ENCODE data around the gene NECAB2. TPM values are rescaled to one million over a fixed set of nuclear protein-coding genes. Genes with fewer than 3 reads are reported as not detected.

NECAB2 gene
- total and polyA plus RNA-seq, 2 of the 8 experiments (the other 6 are each of a cell fraction or from before 2014, with no cell fraction given): 3.6 to 4.2 TPM

DNA sequence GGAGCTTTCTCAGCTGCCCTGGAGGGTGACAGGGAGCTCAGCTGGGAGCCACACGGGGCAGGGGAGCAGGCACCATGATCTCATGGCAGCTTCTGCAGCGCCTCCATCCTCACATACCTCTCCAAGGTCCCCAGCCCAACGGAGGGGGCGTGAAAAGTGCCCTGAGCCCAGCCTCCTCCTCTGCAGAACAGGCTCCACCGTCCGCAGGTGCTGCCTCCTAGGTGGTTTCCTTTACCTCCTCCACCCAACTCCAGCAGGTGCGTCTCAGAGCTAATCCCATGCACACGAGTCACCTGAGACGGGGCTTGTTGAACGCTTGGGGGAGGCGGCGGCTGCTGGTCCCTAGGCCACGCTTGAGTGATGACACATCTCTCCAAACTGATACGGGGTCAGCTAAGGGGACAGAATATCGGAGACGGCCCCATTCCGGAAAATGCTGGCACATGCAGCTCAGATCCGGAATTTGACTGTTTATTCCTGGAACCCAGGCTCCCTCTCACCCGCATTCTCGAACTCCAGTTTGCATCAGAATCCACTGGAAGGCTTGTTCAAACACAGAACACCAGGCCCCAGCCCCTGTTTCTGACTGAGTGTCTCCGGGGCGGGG, 74.9 kb downstream of the NECAB2 start (continued):
- TF ChIP-seq CHD7 (IDR thresholded peaks at IDR 0.05; ENCODE audit: insufficient replicate concordance, low read length): no peak
- no peak for TF ChIP-seq CBX8 (IDR thresholded peaks at IDR 0.05; ENCODE audit: borderline replicate concordance, low read depth, low read length)
- no peak for TF ChIP-seq RBBP5 (IDR thresholded peaks at IDR 0.05; ENCODE audit: borderline replicate concordance, low read depth, low read length)
- TF ChIP-seq BRCA1 (IDR thresholded peaks at IDR 0.05; ENCODE audit: low read depth, low read length): no peak
- TF ChIP-seq MAX (IDR thresholded peaks at IDR 0.05): no peak
- no peak for TF ChIP-seq EZH2 (IDR thresholded peaks at IDR 0.05; ENCODE audit: low read depth, low read length, severe bottlenecking)
- no peak for TF ChIP-seq HDAC2 (IDR thresholded peaks at IDR 0.05; ENCODE audit: borderline replicate concordance in 1 of 2, low read depth in 2 of 2, low read length in 2 of 2)
- no peak for TF ChIP-seq BCL11A (IDR thresholded peaks at IDR 0.05; ENCODE audit: low read depth in 2 of 2, low read length in 2 of 2)
- no peak for TF ChIP-seq EP300 (IDR thresholded peaks at IDR 0.05; ENCODE audit: borderline replicate concordance in 1 of 2, low read depth in 2 of 2, low read length in 2 of 2)
- no peak for TF ChIP-seq TAF7 (optimal IDR thresholded peaks at IDR 0.05; ENCODE audit: borderline replicate concordance, low read depth, low read length)
